Kidney tubule cell (primary cell): Measurements from ENCODE around the gene IFNA7.
"Not testable (repeated sequence)": the region's sequence is repeated elsewhere in the genome, so short reads cannot be mapped to it uniquely, and the experiment has no call there.

ENCODE experiments used
- DNase-seq: peaks from one replicate; pipeline ENCODE4 v3.0.0-alpha.2; 2018; ENCODE audit warnings: low spot score

IFNA7 gene

DNA sequence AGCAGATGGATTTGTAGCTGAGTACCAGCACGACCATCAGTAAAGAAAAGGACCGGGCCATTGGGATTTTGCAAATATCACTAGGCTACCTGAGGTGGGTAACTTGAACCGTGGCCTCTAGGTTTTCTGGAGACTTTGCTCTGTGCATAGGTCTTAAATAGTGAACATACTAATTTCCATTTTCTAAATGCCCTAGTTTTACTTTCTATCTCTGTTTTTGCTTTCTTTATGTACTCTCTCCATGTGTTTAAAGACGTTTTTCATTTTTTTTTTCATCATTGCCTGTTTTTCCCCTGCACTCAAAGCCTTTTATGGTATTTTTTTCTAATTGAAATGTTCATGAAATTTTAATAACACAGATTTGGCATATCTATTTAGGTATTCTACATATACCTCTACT lies at the start of gene IFNA7:
TSS of gene IFNA7 (minus strand) at position 101 of the 400 bp plus-strand sequence. CDS start at position 61, 40 bp downstream.
- DNase-seq, result not testable (repeated sequence)

- no peak for DNase-seq
These were observed 49.6 kb upstream of the IFNA7 start for GRCh38 chr9:21251638-21252037.

GRCh38 chr9:21251190-21251589 lies 49.2 kb upstream of the IFNA7 start:
- DNase-seq, result no peak

DNA sequence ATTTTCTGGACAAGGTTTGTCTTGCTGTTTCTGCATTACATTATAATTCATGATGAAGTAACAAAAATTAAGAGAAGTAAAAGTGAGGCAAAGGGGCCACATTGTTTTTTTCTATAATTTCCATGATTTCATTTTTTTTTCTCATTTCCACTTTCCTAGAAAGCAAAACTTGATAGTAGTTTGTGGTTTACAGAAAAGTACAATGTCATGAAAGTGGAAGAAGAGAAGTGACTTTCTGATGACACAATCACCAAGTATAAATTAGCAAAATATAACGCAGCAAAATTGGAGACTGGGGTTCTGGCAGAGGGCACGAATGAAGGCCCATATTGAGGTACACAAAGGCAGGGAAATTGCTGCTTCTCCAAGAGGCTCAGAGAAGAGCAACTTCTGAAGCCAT lies 42.8 kb upstream of the IFNA7 start:
- DNase-seq, result no peak

GRCh38 chr9:21239911-21240310 lies 37.9 kb upstream of the IFNA7 start, which contains the start of gene IFNA14:
Gene IFNA14, minus strand, starts transcription at chr9:21240005. Its CDS starts 70 bp downstream, at chr9:21239935.
- no peak for DNase-seq

- DNase-seq, result not testable (repeated sequence)
These were observed 34.3 kb upstream of the IFNA7 start for GRCh38 chr9:21236360-21236714.

- peak; percentile 63 for DNase-seq
These were observed 33.7 kb upstream of the IFNA7 start for GRCh38 chr9:21235468-21236359.

DNA sequence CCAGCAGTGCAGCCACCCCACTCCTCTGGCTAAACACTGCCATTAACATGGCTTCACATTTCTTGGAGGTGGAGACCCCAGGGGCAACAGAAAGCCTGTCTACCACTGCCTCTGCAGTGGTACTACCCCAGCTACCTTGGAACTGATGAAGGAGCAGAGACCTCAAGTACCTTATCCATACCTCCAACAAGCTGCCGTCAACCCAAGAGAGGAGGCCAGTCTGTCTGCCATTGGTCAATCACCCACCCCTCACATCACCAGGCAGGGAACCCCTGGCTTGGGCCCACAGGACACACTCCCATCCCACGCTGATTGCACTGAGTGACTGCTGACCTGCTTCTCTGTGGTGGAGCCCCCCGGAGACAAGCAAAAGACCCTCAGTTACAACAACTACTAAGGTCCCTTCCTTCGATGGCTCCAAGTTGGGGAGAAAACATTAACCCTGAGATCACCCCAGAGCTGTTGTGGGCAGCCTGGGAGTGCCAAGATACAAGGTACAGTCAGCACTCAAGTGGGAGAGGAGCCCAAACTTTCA lies 32.2 kb upstream of the IFNA7 start:
- DNase-seq, result no peak

- DNase-seq, result no peak
These were observed 31.3 kb upstream of the IFNA7 start for GRCh38 chr9:21233258-21233657.

DNA sequence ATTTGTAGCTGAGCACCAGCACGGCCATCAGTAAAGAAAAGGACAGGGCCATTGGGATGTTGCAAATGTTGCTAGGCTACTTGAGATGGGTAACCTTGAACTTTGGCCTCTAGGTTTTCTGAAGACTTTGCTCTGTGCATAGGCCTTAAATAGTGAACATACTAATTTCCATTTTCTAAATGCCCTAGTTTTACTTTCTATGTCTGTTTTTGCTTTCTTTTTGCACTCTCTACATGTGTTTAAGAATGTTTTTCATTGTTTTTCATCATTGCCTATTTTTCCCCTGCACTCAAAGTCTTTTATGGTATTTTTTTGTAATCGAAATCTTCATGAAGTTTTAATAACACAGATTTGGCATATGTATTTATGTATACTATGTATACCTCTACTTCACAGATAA lies 26.1 kb upstream of the IFNA7 start, which contains the start of gene IFNA17:
TSS of gene IFNA17 (minus strand) at position 101 of the 400 bp plus-strand sequence. CDS start at position 52, 49 bp downstream.
- DNase-seq, result no peak

DNA sequence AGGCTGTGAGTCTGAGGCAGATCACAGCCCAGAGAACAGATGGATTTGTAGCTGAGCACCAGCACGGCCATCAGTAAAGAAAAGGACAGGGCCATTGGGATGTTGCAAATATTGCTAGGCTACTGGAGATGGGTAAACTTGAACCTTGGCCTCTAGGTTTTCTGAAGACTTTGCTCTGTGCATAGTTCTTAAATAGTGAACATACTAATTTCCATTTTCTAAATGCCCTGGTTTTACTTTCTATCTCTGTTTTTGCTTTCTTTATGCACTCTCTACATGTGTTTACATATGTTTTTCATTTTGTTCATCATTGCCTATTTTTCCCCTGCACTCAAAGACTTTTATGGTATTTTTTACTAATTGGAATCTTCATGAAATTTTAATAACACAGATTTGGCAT lies 15.2 kb upstream of the IFNA7 start, which contains the start of gene IFNA16:
TSS of gene IFNA16 (minus strand) at position 101 of the 400 bp plus-strand sequence. CDS start at position 95, 6 bp downstream.
- DNase-seq, result not testable (repeated sequence)

GRCh38 chr9:21213411-21214326 lies 11.7 kb upstream of the IFNA7 start:
- peak; percentile 17 for DNase-seq

DNA sequence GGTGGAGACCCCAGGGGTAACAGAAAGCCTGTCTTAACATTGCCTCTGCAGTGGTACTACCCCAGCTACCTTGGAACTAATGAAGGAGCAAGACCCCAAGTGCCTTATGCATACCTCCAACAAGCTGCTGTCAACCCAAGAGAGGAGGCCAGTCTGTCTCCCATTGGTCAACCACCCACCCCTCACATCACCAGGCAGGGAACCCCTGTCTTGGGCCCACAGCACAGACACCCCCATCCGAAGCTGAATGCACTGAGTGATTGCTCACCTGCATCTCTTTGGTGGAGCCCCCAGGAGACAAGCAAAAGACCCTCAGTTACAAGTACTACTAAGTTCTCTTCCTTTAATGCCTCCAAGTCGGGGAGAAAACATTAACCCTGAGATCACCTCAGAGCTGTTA lies 10.2 kb upstream of the IFNA7 start:
- not testable (repeated sequence) for DNase-seq

- not testable (repeated sequence) for DNase-seq
These were observed 8.8 kb upstream of the IFNA7 start for GRCh38 chr9:21210782-21211181.

- no peak for DNase-seq
These were observed 8.3 kb upstream of the IFNA7 start for GRCh38 chr9:21210311-21210710.

DNA sequence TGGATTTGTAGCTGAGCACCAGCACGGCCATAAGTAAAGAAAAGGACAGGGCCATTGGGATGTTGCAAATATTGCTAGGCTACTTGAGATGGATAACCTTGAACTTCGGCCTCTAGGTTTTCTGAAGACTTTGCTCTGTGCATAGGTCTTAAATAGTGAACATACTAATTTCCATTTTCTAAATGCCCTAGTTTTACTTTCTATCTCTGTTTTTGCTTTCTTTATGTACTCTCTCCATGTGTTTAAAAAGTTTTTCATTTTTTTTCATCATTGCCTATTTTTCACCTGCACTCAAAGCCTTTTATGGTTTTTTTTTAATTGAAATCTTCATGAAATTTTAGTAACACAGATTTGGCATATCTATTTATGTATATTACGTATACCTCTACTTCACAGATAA lies 5.0 kb upstream of the IFNA7 start, which contains the start of gene IFNA10:
TSS of gene IFNA10 (minus strand) at position 101 of the 400 bp plus-strand sequence. CDS start at position 55, 46 bp downstream.
- DNase-seq, result not testable (repeated sequence)

- no peak for DNase-seq
These were observed 3.2 kb upstream of the IFNA7 start for GRCh38 chr9:21205204-21205603.

GRCh38 chr9:21194867-21195776 lies 6.9 kb downstream of the IFNA7 start:
- peak; percentile 27 for DNase-seq

DNA sequence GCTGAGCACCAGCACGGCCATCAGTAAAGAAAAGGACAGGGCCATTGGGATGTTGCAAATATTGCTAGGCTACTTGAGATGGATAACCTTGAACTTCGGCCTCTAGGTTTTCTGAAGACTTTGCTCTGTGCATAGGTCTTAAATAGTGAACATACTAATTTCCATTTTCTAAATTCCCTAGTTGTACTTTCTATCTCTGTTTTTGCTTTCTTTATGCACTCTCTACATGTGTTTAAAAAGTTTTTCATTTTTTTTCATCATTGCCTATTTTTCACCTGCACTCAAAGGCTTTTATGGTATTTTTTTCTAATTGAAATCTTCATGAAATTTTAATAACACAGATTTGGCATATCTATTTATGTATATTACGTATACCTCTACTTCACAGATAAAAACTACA lies 14.5 kb downstream of the IFNA7 start, which contains the start of gene IFNA4:
TSS of gene IFNA4 (minus strand) at position 101 of the 400 bp plus-strand sequence. CDS start at position 45, 56 bp downstream.
- DNase-seq, result not testable (repeated sequence)
